HS-27A (cell line): ENCODE results near the gene TUB.

Experiments
- DNase-seq: peaks from one replicate; pipeline ENCODE4 v3.0.0-alpha.2; 2012; ENCODE audit warnings: low read depth, missing footprints

The TUB gene

DNA sequence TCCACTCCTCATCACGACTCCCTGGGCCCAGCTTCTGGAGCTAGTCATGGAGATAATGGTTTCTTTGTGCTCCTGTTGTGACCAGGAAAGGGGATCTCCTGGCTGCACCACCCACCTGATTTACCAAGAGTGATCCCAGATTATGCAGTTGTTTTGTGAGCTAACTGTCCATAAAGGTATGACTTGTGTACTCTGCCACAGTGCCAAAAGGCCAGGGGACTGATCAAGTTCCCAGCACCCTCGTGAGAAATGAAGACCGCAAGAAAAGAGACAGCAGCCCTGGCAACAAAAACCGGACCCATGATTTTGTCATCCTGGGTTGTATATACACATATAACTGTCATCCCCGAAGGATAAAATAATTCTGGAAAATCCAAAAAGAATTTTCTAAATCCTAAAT, 26.6 kb downstream of the TUB start:
- DNase-seq, result no peak

DNA sequence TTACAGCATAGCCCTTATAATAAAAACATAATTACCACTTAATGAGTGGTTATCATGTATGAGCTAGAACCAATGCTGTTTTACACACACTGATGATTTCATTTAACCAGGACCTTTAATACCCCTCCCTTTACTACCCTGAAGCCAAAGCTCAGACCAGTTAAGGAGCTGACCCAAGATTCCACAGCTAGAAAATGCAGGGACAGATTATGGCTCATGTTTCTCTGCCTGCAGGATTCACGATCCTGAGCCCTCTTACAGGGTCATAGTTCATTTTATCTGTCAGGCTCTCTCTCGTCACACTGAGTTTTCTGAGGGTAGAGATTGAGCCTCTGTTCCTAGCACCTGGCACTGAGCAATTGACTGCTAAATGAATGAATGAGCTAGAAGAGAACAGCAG, 27.4 kb downstream of the TUB start:
- DNase-seq, result no peak

DNA sequence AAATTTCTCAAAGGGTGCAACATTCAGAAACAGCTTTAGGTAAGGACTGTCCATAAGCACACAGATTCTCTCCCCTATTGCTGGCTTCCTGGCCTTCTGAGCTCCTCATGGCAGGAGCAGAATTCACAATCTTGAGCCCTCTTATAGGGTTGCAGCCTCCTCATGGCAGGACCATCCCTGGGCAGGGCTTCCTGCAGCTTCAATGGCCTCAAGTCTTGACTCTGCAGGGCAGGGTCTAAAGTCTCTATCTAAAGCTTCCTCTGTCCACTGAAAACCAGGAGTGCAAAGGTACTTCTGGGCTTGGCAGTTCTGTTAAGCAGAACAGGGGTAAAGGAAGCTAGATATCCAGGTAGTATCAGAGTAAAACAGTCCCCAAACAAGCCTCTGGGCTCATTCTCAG, 28.7 kb downstream of the TUB start:
- DNase-seq, result no peak

DNA sequence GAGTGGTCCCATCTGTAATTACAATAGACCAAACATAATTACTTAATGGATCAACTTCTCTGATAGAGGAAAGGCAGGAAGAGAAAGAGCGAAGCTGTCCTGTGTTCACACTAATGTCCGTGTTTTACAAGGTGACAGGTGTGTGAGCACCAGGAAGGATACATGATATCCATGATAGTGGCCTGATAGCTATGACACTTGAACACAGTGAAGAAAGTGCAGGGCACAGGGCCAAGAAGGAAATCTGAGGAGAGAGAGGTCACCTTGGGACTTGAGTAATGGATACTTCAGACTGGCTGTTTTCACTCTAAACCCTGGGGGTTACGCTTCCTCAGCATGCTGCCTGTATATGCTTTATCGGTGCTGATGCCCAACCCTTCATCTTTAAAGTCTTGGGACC, 29.4 kb downstream of the TUB start:
- DNase-seq, result no peak

DNA sequence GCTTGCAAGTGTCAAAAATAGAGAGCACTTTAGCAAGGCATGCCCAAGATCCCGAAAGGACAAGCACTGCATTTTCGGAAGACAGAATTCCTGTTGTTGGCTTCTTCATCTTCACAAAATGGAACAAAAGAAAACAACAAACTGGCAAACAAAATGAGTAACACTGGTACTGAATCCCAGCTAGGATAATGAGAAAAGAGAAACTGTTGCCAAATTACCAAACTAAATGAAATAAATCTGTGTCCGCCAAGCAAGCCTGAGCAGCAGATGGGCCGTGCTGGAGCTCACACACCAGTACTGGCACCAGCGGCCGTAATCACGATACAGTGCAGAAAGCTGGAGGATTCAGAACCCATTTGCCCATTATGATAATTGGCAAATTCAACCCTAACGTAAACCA, 30.6 kb downstream of the TUB start:
- no peak for DNase-seq

DNA sequence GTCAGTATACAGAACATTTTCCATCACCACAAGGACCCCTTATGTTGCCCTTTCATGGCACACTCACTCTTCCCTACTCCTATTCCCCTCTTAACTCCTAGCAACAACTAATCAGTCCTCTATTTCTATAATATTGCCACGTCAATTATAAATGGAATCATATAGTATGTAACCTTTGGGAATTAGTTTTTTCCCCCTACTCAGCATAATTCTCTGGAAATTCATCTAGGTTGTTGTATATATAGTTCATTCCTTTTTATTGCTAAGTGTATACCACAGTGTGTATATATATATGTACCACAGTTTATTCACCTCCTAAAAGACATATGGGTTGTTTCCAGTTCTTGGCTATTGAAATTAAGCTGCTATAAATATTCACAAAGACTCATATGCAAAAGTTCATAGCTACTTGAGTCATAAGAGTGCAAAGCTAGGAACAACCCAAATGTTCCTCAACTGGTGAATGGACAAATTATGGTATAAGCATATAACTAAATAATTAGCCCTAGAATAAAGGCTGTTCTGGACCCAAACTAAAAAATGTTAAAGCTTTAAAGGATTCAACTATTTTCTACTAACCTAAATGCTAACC, 41.3 kb downstream of the TUB start:
- DNase-seq, result no peak

DNA sequence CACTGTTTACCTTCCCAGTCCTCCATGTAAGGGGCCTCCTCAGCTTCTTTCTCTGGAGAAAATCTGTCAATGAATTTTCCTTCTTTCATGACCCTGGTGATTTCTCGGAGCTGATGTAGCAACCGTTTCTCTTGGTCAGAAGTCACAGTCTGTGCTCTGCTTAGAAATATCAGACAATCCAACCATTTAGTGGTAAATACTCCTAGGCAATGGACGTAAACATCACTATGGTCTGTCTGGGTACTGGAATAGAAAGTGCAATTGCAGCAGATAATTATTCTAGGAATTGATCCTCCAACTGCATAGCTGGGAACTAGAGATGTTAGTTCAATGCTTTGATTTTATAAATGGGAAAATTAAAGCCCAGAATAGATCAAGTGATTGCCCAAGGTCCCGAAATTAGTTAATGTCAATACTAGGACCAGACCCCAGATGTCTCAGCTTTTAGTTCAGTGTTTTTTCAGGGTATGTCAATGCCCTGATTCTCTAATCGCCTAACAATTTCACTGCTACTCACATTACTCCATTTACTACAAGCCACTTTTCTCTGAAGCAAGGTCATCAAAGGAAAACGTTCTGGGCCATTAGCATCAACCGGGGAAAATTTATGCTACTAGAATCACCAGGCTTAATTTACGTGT, 45.8 kb downstream of the TUB start:
- no peak for DNase-seq

DNA sequence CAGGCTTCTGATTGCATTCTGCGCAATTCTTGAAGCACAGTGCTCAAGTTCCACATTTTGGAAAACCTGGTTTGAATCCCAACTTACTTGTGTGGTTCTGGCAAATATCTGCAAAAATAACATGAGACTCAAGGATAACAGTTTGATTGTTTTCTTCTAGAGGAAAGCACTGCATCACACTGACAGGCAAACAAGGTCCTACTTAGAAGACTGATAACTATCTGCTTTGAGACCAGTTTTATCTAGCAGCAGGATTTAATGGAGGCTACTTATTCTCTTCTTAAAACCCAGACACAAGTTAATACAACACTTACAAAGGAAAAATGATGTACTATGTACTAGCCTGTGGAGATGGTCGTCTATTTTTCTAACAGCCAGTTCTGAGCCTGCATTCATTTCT, 46.4 kb downstream of the TUB start:
- no peak for DNase-seq

DNA sequence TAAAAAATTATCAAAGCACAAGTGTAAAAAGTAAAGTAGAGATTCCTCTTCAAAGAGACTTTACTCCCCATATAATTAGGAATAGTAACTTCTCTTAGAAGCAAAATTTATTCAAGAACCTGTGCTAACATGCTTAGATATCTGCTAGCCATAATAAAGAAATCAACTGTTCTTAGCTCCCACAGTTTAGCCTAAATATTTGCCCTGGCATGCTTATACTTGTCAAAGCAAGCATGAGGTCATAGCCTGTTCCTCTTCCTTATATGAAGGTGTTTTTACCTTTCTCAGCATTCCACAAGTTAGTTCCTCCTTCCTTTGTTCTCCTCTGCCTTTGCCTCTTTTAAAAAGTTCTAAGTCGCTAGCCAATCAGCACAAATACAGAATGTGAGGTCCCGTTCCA, 57.5 kb downstream of the TUB start:
- no peak for DNase-seq

DNA sequence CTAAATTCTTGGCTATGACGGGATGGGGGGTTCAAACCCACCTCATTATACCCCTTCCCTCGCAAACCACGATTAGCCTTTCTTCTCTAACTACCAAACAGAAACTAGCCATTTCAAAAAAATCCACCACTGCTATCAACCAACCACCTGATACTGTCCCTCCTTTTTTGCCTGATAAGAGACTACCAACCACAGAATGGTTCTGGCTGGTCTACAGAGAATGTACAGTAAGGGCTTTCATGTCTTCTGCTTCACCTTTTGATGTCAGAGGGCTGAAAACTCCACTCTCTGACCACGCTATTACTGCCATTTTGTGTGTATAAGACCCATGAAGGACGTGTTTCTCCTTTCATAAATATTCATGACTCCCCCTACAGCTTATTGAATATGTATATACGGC, 68.7 kb downstream of the TUB start:
- no peak for DNase-seq
